ENCODE measurements around the gene TAF10. TPM values are rescaled to one million over a fixed set of nuclear protein-coding genes. Genes with fewer than 3 reads are reported as not detected.

Gene TAF10
- total RNA-seq, 1 donor from 2014 or later, result 113 TPM

GRCh38 chr11:6656584-6656915 is 44.5 kb upstream of the TAF10 start:
- Mint-ChIP-seq H3K4me3 (ENCODE audit: unreplicated experiment) (peak overlapping the region; percentile 75), H3K4me1 (ENCODE audit: low read depth, unreplicated experiment) (no peaks in the 10 kb centered on the region), H3K27me3 (ENCODE audit: low read depth, unreplicated experiment) (peaks cover 8% of the 10 kb centered on the region), H3K27ac (ENCODE audit: unreplicated experiment) (no peak overlapping the region), H3K9me3 (ENCODE audit: unreplicated experiment) (no peaks in the 10 kb centered on the region), H3K36me3 (ENCODE audit: low read depth, unreplicated experiment) (no peaks in the 10 kb centered on the region)
- TF ChIP-seq CTCF (IDR thresholded peaks at IDR 0.05; ENCODE audit: insufficient read depth, low read depth, low read length), result no peak
- peak; percentile 31 for TF ChIP-seq EZH2 (IDR thresholded peaks at IDR 0.05; ENCODE audit: insufficient read depth, low read length)
- no peaks in the 10 kb centered on the region for H3K9me3 ChIP-seq (ENCODE audit: insufficient read depth, low read depth, low read length)
- peak overlapping the region; percentile 92 for H3K4me2 ChIP-seq (ENCODE audit: low read length)
- H3K9ac ChIP-seq (ENCODE audit: low read length), result peak overlapping the region; percentile 74
- H3K27me3 ChIP-seq (ENCODE audit: insufficient read depth, low read length), result peaks cover 32% of the 10 kb centered on the region
- FAIRE-seq (no peak), DNase-seq (ENCODE audit: low read depth) (no peak)
- H3K36me3 ChIP-seq (ENCODE audit: insufficient read depth, low read length), result no peaks in the 10 kb centered on the region
- no peaks in the 10 kb centered on the region for H3K79me2 ChIP-seq (ENCODE audit: insufficient read depth, low read length)
- peak overlapping the region; percentile 74 for H2AFZ ChIP-seq (ENCODE audit: low read depth, low read length)
- H3K4me3 ChIP-seq (ENCODE audit: insufficient read depth, low read depth, low read length), result no peak overlapping the region
- peaks cover 7% of the 10 kb centered on the region for H4K20me1 ChIP-seq (ENCODE audit: insufficient read depth, low read length)
- H3K4me1 ChIP-seq (ENCODE audit: insufficient read depth, low read length), result no peaks in the 10 kb centered on the region
- no peak overlapping the region for H3K27ac ChIP-seq (ENCODE audit: low read depth, low read length)

- no peak for FAIRE-seq
- no peaks in the 10 kb centered on the region for H3K79me2 ChIP-seq (ENCODE audit: insufficient read depth, low read length)
- peaks cover 8% of the 10 kb centered on the region for H3K27me3 Mint-ChIP-seq (ENCODE audit: low read depth, unreplicated experiment)
- no peaks in the 10 kb centered on the region for H3K9me3 ChIP-seq (ENCODE audit: insufficient read depth, low read depth, low read length)
- H3K4me1 Mint-ChIP-seq (ENCODE audit: low read depth, unreplicated experiment), result no peaks in the 10 kb centered on the region
- peak within 1 kb of the TSS; percentile 75 for H3K4me3 Mint-ChIP-seq (ENCODE audit: unreplicated experiment)
- H3K9ac ChIP-seq (ENCODE audit: low read length), result peak within 1 kb of the TSS; percentile 74
- H3K9me3 Mint-ChIP-seq (ENCODE audit: unreplicated experiment), result no peaks in the 10 kb centered on the region
- peaks cover 12% of the 10 kb centered on the region for H4K20me1 ChIP-seq (ENCODE audit: insufficient read depth, low read length)
- no peak within 1 kb of the TSS for H3K27ac ChIP-seq (ENCODE audit: low read depth, low read length)
- peak within 1 kb of the TSS; percentile 53 for H3K4me3 ChIP-seq (ENCODE audit: insufficient read depth, low read depth, low read length)
- H3K27me3 ChIP-seq (ENCODE audit: insufficient read depth, low read length), result peaks cover 34% of the 10 kb centered on the region
- DNase-seq (ENCODE audit: low read depth), result no peak
- peaks cover 2% of the 10 kb centered on the region for H3K4me1 ChIP-seq (ENCODE audit: insufficient read depth, low read length)
- peak within 1 kb of the TSS; percentile 91 for H2AFZ ChIP-seq (ENCODE audit: low read depth, low read length)
- no peaks in the 10 kb centered on the region for H3K36me3 ChIP-seq (ENCODE audit: insufficient read depth, low read length)
- peak within 1 kb of the TSS; percentile 92 for H3K4me2 ChIP-seq (ENCODE audit: low read length)
- no peak within 1 kb of the TSS for H3K27ac Mint-ChIP-seq (ENCODE audit: unreplicated experiment)
- H3K36me3 Mint-ChIP-seq (ENCODE audit: low read depth, unreplicated experiment), result no peaks in the 10 kb centered on the region
- TF ChIP-seq CTCF (IDR thresholded peaks at IDR 0.05; ENCODE audit: insufficient read depth, low read depth, low read length) (no peak), EZH2 (IDR thresholded peaks at IDR 0.05; ENCODE audit: insufficient read depth, low read length) (no peak)
These were observed 44.0 kb upstream of the TAF10 start, which contains the start of gene DCHS1 for GRCh38 chr11:6655790-6656583. TSS of gene DCHS1 (minus strand) at chr11:6655809. CDS start at chr11:6641613, 14,196 bp downstream.
